ENCODE data around the gene TMPO. TPM values are rescaled to one million over a fixed set of nuclear protein-coding genes. Genes with fewer than 3 reads are reported as not detected.
A peak's percentile ranks its signal among the peaks of the same experiment; 100 is the strongest.

The TMPO gene
- total and polyA plus RNA-seq, 2 experiments from 2014 or later: 75.5 to 256 TPM

DNA sequence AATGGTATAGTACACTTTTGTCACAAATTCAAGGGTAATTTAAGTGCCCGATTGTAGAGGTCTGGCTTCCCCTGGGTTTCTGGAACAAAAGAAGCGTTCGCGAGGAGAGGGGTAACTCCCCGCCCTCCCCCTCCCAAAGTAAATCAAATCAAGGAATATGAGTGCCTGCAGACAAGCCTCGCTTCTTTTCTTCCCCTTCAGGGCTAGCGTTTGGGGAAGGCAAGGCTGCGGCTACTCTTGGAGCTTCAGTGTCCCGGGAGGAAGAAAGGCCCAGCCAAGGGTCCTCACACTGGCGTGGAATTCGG is 456 bp upstream of the TMPO start:
- Histone ChIP-seq H4K20me1 (replicated peaks; ENCODE audit: insufficient read depth) (peaks cover 29% of the 10 kb centered on the region), H3K36me3 (ENCODE audit: insufficient read depth) (no peaks in the 10 kb centered on the region; the same call in 1 of the 2 replicates), H2AFZ (peak overlapping the region; percentile 54; the same call in 1 of the 2 replicates), H3K27me3 (ENCODE audit: insufficient read depth) (no peaks in the 10 kb centered on the region), H3K79me2 (replicated peaks; ENCODE audit: insufficient read depth) (peaks cover 63% of the 10 kb centered on the region), H3K4me1 (ENCODE audit: insufficient read depth) (peaks cover 21% of the 10 kb centered on the region), H3K4me2 (peak overlapping the region; percentile 73), H3K27ac (ENCODE audit: low read depth) (peak overlapping the region; percentile 100), H3F3A (replicated peaks; ENCODE audit: low read depth) (peaks cover 6% of the 10 kb centered on the region), H3K4me3 (peak overlapping the region; percentile 96), H3K9me2 (ENCODE audit: insufficient read depth) (no peaks in the 10 kb centered on the region)
- TF ChIP-seq, protein P1, sequence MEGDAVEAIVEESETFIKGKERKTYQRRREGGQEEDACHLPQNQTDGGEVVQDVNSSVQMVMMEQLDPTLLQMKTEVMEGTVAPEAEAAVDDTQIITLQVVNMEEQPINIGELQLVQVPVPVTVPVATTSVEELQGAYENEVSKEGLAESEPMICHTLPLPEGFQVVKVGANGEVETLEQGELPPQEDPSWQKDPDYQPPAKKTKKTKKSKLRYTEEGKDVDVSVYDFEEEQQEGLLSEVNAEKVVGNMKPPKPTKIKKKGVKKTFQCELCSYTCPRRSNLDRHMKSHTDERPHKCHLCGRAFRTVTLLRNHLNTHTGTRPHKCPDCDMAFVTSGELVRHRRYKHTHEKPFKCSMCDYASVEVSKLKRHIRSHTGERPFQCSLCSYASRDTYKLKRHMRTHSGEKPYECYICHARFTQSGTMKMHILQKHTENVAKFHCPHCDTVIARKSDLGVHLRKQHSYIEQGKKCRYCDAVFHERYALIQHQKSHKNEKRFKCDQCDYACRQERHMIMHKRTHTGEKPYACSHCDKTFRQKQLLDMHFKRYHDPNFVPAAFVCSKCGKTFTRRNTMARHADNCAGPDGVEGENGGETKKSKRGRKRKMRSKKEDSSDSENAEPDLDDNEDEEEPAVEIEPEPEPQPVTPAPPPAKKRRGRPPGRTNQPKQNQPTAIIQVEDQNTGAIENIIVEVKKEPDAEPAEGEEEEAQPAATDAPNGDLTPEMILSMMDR (conservative IDR thresholded peaks at IDR 0.05; ENCODE audit: low read depth in 2 of 2): no peak
- no peak for TF ChIP-seq EZH2phosphoT487 (IDR thresholded peaks at IDR 0.05; ENCODE audit: unreplicated experiment)
- no peak for TF ChIP-seq ZNF114 (CRISPR knock-in tag; IDR thresholded peaks at IDR 0.05)
- TF ChIP-seq POLR2AphosphoS5 (IDR thresholded peaks at IDR 0.05; ENCODE audit: low read depth): no peak
- TF ChIP-seq, protein P2, sequence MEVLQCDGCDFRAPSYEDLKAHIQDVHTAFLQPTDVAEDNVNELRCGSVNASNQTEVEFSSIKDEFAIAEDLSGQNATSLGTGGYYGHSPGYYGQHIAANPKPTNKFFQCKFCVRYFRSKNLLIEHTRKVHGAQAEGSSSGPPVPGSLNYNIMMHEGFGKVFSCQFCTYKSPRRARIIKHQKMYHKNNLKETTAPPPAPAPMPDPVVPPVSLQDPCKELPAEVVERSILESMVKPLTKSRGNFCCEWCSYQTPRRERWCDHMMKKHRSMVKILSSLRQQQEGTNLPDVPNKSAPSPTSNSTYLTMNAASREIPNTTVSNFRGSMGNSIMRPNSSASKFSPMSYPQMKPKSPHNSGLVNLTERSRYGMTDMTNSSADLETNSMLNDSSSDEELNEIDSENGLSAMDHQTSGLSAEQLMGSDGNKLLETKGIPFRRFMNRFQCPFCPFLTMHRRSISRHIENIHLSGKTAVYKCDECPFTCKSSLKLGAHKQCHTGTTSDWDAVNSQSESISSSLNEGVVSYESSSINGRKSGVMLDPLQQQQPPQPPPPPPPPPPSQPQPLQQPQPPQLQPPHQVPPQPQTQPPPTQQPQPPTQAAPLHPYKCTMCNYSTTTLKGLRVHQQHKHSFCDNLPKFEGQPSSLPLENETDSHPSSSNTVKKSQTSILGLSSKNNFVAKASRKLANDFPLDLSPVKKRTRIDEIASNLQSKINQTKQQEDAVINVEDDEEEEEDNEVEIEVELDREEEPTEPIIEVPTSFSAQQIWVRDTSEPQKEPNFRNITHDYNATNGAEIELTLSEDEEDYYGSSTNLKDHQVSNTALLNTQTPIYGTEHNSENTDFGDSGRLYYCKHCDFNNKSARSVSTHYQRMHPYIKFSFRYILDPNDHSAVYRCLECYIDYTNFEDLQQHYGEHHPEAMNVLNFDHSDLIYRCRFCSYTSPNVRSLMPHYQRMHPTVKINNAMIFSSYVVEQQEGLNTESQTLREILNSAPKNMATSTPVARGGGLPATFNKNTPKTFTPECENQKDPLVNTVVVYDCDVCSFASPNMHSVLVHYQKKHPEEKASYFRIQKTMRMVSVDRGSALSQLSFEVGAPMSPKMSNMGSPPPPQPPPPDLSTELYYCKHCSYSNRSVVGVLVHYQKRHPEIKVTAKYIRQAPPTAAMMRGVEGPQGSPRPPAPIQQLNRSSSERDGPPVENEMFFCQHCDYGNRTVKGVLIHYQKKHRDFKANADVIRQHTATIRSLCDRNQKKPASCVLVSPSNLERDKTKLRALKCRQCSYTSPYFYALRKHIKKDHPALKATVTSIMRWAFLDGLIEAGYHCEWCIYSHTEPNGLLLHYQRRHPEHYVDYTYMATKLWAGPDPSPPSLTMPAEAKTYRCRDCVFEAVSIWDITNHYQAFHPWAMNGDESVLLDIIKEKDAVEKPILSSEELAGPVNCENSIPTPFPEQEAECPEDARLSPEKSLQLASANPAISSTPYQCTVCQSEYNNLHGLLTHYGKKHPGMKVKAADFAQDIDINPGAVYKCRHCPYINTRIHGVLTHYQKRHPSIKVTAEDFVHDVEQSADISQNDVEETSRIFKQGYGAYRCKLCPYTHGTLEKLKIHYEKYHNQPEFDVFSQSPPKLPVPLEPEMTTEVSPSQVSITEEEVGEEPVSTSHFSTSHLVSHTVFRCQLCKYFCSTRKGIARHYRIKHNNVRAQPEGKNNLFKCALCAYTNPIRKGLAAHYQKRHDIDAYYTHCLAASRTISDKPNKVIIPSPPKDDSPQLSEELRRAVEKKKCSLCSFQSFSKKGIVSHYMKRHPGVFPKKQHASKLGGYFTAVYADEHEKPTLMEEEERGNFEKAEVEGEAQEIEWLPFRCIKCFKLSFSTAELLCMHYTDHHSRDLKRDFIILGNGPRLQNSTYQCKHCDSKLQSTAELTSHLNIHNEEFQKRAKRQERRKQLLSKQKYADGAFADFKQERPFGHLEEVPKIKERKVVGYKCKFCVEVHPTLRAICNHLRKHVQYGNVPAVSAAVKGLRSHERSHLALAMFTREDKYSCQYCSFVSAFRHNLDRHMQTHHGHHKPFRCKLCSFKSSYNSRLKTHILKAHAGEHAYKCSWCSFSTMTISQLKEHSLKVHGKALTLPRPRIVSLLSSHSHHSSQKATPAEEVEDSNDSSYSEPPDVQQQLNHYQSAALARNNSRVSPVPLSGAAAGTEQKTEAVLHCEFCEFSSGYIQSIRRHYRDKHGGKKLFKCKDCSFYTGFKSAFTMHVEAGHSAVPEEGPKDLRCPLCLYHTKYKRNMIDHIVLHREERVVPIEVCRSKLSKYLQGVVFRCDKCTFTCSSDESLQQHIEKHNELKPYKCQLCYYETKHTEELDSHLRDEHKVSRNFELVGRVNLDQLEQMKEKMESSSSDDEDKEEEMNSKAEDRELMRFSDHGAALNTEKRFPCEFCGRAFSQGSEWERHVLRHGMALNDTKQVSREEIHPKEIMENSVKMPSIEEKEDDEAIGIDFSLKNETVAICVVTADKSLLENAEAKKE (CRISPR knock-in tag; IDR thresholded peaks at IDR 0.05): no peak
- no peak for TF ChIP-seq CREB1 (CRISPR knock-in tag; IDR thresholded peaks at IDR 0.05; ENCODE audit: low read depth)
- no peak for TF ChIP-seq ZNF331 (CRISPR knock-in tag; IDR thresholded peaks at IDR 0.05; ENCODE audit: low read depth)
- TF ChIP-seq, protein P3, sequence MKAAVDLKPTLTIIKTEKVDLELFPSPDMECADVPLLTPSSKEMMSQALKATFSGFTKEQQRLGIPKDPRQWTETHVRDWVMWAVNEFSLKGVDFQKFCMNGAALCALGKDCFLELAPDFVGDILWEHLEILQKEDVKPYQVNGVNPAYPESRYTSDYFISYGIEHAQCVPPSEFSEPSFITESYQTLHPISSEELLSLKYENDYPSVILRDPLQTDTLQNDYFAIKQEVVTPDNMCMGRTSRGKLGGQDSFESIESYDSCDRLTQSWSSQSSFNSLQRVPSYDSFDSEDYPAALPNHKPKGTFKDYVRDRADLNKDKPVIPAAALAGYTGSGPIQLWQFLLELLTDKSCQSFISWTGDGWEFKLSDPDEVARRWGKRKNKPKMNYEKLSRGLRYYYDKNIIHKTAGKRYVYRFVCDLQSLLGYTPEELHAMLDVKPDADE (IDR thresholded peaks at IDR 0.05): no peak
- TF ChIP-seq JUNB (IDR thresholded peaks at IDR 0.05; ENCODE audit: unreplicated experiment): no peak
- no peak for TF ChIP-seq NANOG (IDR thresholded peaks at IDR 0.05; ENCODE audit: borderline replicate concordance)
- no peak for TF ChIP-seq EZH2 (IDR thresholded peaks at IDR 0.05; ENCODE audit: low read depth, unreplicated experiment)
- TF ChIP-seq, protein P4, sequence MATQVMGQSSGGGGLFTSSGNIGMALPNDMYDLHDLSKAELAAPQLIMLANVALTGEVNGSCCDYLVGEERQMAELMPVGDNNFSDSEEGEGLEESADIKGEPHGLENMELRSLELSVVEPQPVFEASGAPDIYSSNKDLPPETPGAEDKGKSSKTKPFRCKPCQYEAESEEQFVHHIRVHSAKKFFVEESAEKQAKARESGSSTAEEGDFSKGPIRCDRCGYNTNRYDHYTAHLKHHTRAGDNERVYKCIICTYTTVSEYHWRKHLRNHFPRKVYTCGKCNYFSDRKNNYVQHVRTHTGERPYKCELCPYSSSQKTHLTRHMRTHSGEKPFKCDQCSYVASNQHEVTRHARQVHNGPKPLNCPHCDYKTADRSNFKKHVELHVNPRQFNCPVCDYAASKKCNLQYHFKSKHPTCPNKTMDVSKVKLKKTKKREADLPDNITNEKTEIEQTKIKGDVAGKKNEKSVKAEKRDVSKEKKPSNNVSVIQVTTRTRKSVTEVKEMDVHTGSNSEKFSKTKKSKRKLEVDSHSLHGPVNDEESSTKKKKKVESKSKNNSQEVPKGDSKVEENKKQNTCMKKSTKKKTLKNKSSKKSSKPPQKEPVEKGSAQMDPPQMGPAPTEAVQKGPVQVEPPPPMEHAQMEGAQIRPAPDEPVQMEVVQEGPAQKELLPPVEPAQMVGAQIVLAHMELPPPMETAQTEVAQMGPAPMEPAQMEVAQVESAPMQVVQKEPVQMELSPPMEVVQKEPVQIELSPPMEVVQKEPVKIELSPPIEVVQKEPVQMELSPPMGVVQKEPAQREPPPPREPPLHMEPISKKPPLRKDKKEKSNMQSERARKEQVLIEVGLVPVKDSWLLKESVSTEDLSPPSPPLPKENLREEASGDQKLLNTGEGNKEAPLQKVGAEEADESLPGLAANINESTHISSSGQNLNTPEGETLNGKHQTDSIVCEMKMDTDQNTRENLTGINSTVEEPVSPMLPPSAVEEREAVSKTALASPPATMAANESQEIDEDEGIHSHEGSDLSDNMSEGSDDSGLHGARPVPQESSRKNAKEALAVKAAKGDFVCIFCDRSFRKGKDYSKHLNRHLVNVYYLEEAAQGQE (IDR thresholded peaks at IDR 0.05; ENCODE audit: unreplicated experiment): no peak
- TF ChIP-seq STAT1 (IDR thresholded peaks at IDR 0.05; ENCODE audit: unreplicated experiment): no peak
- Mint-ChIP-seq H3K27me3 (ENCODE audit: insufficient read depth, low read depth, poor library complexity) (peaks cover 17% of the 10 kb centered on the region), H3K27ac (peak overlapping the region; percentile 100), H3K36me3 (ENCODE audit: low read depth) (peaks cover 32% of the 10 kb centered on the region), H3K4me3 (peak overlapping the region; percentile 97), H3K4me1 (peaks cover 19% of the 10 kb centered on the region), H3K9me3 (peaks cover 4% of the 10 kb centered on the region; the same call in 2 of the 3 replicates)
- ATAC-seq (no peak; the same call in 1 of the 3 replicates), DNase-seq (ENCODE audit: low spot score) (no peak)

All from GM23338 (cell line).